ENCODE results near the gene PLAAT2. TPM values are rescaled to one million over a fixed set of nuclear protein-coding genes. Genes with fewer than 3 reads are reported as not detected.

Gene PLAAT2
- total and polyA plus RNA-seq, 10 of the 15 experiments (the other 5 are each of a cell fraction or from before 2014, with no cell fraction given): 4.6 to 25.9 (median 8.6) TPM

Other genes starting within 250 kb of the PLAAT2 start
Only the 7 nearest of the 8 such genes appear.
- 0.06 TPM in 1 of 2 replicates, not detected in the other for gene SLC22A9, start 193.6 kb downstream of the PLAAT2 start, total RNA-seq (2014; rRNA removed)
- not detected in 2 replicates for gene SLC22A9, start 193.6 kb downstream of the PLAAT2 start, total RNA-seq (2014; rRNA removed; fragmentation: Illumina TruSeq; extraction: Trizol)
- gene SLC22A9, start 193.6 kb downstream of the PLAAT2 start, total RNA-seq (2021): not detected in 2 replicates
- 0.03 and 0.13 TPM in 2 replicates for gene SLC22A9, start 193.6 kb downstream of the PLAAT2 start, polyA plus RNA-seq (2011; rRNA removed)
- gene SLC22A9, start 193.6 kb downstream of the PLAAT2 start, polyA plus RNA-seq (2014; fragmentation: Illumina TruSeq; extraction: Trizol): not detected in 2 replicates
- not detected for gene SLC22A9, start 193.6 kb downstream of the PLAAT2 start, polyA plus RNA-seq (2014; fragmentation: Nextera tagmentation; extraction: Ambion mirVana)
- gene SLC22A9, start 193.6 kb downstream of the PLAAT2 start, polyA plus RNA-seq (2014; rRNA removed): not detected in 2 replicates
- gene SLC22A9, start 193.6 kb downstream of the PLAAT2 start, polyA plus RNA-seq (2016; fragmentation: Nextera tagmentation; extraction: Ambion mirVana): not detected
- not detected in 2 replicates for gene PLAAT5, start 72.2 kb downstream of the PLAAT2 start, total RNA-seq (2014; rRNA removed)
- not detected in 2 replicates for gene PLAAT5, start 72.2 kb downstream of the PLAAT2 start, total RNA-seq (2014; rRNA removed; fragmentation: Illumina TruSeq; extraction: Trizol)
- not detected in 2 replicates for gene PLAAT5, start 72.2 kb downstream of the PLAAT2 start, total RNA-seq (2021)
- gene PLAAT5, start 72.2 kb downstream of the PLAAT2 start, polyA plus RNA-seq (2011; rRNA removed): not detected in 2 replicates
- gene PLAAT5, start 72.2 kb downstream of the PLAAT2 start, polyA plus RNA-seq (2014; fragmentation: Illumina TruSeq; extraction: Trizol): not detected in 2 replicates
- gene PLAAT5, start 72.2 kb downstream of the PLAAT2 start, polyA plus RNA-seq (2014; fragmentation: Nextera tagmentation; extraction: Ambion mirVana): not detected
- gene PLAAT5, start 72.2 kb downstream of the PLAAT2 start, polyA plus RNA-seq (2014; rRNA removed): not detected in 2 replicates
- gene PLAAT5, start 72.2 kb downstream of the PLAAT2 start, polyA plus RNA-seq (2016; fragmentation: Nextera tagmentation; extraction: Ambion mirVana): not detected
- not detected in 2 replicates for gene LGALS12, start 57.3 kb downstream of the PLAAT2 start, total RNA-seq (2014; rRNA removed)
- gene LGALS12, start 57.3 kb downstream of the PLAAT2 start, total RNA-seq (2014; rRNA removed; fragmentation: Illumina TruSeq; extraction: Trizol): not detected in 2 replicates
- not detected in 2 replicates for gene LGALS12, start 57.3 kb downstream of the PLAAT2 start, total RNA-seq (2021)
- not detected in 2 replicates for gene LGALS12, start 57.3 kb downstream of the PLAAT2 start, polyA plus RNA-seq (2011; rRNA removed)
- not detected in 2 replicates for gene LGALS12, start 57.3 kb downstream of the PLAAT2 start, polyA plus RNA-seq (2014; fragmentation: Illumina TruSeq; extraction: Trizol)
- not detected for gene LGALS12, start 57.3 kb downstream of the PLAAT2 start, polyA plus RNA-seq (2014; fragmentation: Nextera tagmentation; extraction: Ambion mirVana)
- not detected in 2 replicates for gene LGALS12, start 57.3 kb downstream of the PLAAT2 start, polyA plus RNA-seq (2014; rRNA removed)
- gene LGALS12, start 57.3 kb downstream of the PLAAT2 start, polyA plus RNA-seq (2016; fragmentation: Nextera tagmentation; extraction: Ambion mirVana): not detected
- gene PLAAT4, start 26.6 kb downstream of the PLAAT2 start, total RNA-seq (2014; rRNA removed): 12.3 and 13.0 TPM in 2 replicates
- 11.3 and 13.4 TPM in 2 replicates for gene PLAAT4, start 26.6 kb downstream of the PLAAT2 start, total RNA-seq (2014; rRNA removed; fragmentation: Illumina TruSeq; extraction: Trizol)
- gene PLAAT4, start 26.6 kb downstream of the PLAAT2 start, total RNA-seq (2021): 9.9 and 12.6 TPM in 2 replicates
- gene PLAAT4, start 26.6 kb downstream of the PLAAT2 start, polyA plus RNA-seq (2011; rRNA removed): 8.1 and 15.5 TPM in 2 replicates
- gene PLAAT4, start 26.6 kb downstream of the PLAAT2 start, polyA plus RNA-seq (2014; fragmentation: Illumina TruSeq; extraction: Trizol): 11.8 and 12.2 TPM in 2 replicates
- gene PLAAT4, start 26.6 kb downstream of the PLAAT2 start, polyA plus RNA-seq (2014; fragmentation: Nextera tagmentation; extraction: Ambion mirVana): 10 to 100 TPM; 23.7 to 34.3 TPM
- 13.3 and 13.5 TPM in 2 replicates for gene PLAAT4, start 26.6 kb downstream of the PLAAT2 start, polyA plus RNA-seq (2014; rRNA removed)
- gene PLAAT4, start 26.6 kb downstream of the PLAAT2 start, polyA plus RNA-seq (2016; fragmentation: Nextera tagmentation; extraction: Ambion mirVana): 1 to 10 TPM; 6.0 to 7.1 TPM
- 11.3 and 12.5 TPM in 2 replicates for gene PLAAT3, start 51.1 kb upstream of the PLAAT2 start, total RNA-seq (2014; rRNA removed)
- 7.0 and 8.1 TPM in 2 replicates for gene PLAAT3, start 51.1 kb upstream of the PLAAT2 start, total RNA-seq (2014; rRNA removed; fragmentation: Illumina TruSeq; extraction: Trizol)
- 13.3 and 15.4 TPM in 2 replicates for gene PLAAT3, start 51.1 kb upstream of the PLAAT2 start, total RNA-seq (2021)
- 3.2 and 4.8 TPM in 2 replicates for gene PLAAT3, start 51.1 kb upstream of the PLAAT2 start, polyA plus RNA-seq (2011; rRNA removed)
- gene PLAAT3, start 51.1 kb upstream of the PLAAT2 start, polyA plus RNA-seq (2014; fragmentation: Illumina TruSeq; extraction: Trizol): 6.4 and 9.2 TPM in 2 replicates
- gene PLAAT3, start 51.1 kb upstream of the PLAAT2 start, polyA plus RNA-seq (2014; fragmentation: Nextera tagmentation; extraction: Ambion mirVana): 10 to 100 TPM; 31.6 to 37.0 TPM
- 18.0 and 18.9 TPM in 2 replicates for gene PLAAT3, start 51.1 kb upstream of the PLAAT2 start, polyA plus RNA-seq (2014; rRNA removed)
- gene PLAAT3, start 51.1 kb upstream of the PLAAT2 start, polyA plus RNA-seq (2016; fragmentation: Nextera tagmentation; extraction: Ambion mirVana): 10 to 100 TPM; 16.4 to 19.9 TPM
- gene ATL3, start 108.0 kb upstream of the PLAAT2 start, total RNA-seq (2014; rRNA removed): 25.4 and 31.2 TPM in 2 replicates
- 28.7 and 29.2 TPM in 2 replicates for gene ATL3, start 108.0 kb upstream of the PLAAT2 start, total RNA-seq (2014; rRNA removed; fragmentation: Illumina TruSeq; extraction: Trizol)
- 33.3 and 36.0 TPM in 2 replicates for gene ATL3, start 108.0 kb upstream of the PLAAT2 start, total RNA-seq (2021)
- gene ATL3, start 108.0 kb upstream of the PLAAT2 start, polyA plus RNA-seq (2011; rRNA removed): 19.4 and 27.7 TPM in 2 replicates
- gene ATL3, start 108.0 kb upstream of the PLAAT2 start, polyA plus RNA-seq (2014; fragmentation: Illumina TruSeq; extraction: Trizol): 15.3 and 19.0 TPM in 2 replicates
- 10 to 100 TPM; 12.0 to 15.4 TPM for gene ATL3, start 108.0 kb upstream of the PLAAT2 start, polyA plus RNA-seq (2014; fragmentation: Nextera tagmentation; extraction: Ambion mirVana)
- 12.4 and 16.0 TPM in 2 replicates for gene ATL3, start 108.0 kb upstream of the PLAAT2 start, polyA plus RNA-seq (2014; rRNA removed)
- 10 to 100 TPM; 23.6 to 25.9 TPM for gene ATL3, start 108.0 kb upstream of the PLAAT2 start, polyA plus RNA-seq (2016; fragmentation: Nextera tagmentation; extraction: Ambion mirVana)
- gene RTN3, start 118.1 kb upstream of the PLAAT2 start, total RNA-seq (2014; rRNA removed): 27.2 and 27.7 TPM in 2 replicates
- 39.1 and 40.6 TPM in 2 replicates for gene RTN3, start 118.1 kb upstream of the PLAAT2 start, total RNA-seq (2014; rRNA removed; fragmentation: Illumina TruSeq; extraction: Trizol)
- gene RTN3, start 118.1 kb upstream of the PLAAT2 start, total RNA-seq (2021): 52.4 and 56.1 TPM in 2 replicates
- gene RTN3, start 118.1 kb upstream of the PLAAT2 start, polyA plus RNA-seq (2011; rRNA removed): 60.3 and 79.8 TPM in 2 replicates
- 64.2 and 87.1 TPM in 2 replicates for gene RTN3, start 118.1 kb upstream of the PLAAT2 start, polyA plus RNA-seq (2014; fragmentation: Illumina TruSeq; extraction: Trizol)
- gene RTN3, start 118.1 kb upstream of the PLAAT2 start, polyA plus RNA-seq (2014; fragmentation: Nextera tagmentation; extraction: Ambion mirVana): 10 to 100 TPM; 22.9 to 27.3 TPM
- gene RTN3, start 118.1 kb upstream of the PLAAT2 start, polyA plus RNA-seq (2014; rRNA removed): 40.6 and 44.1 TPM in 2 replicates
- gene RTN3, start 118.1 kb upstream of the PLAAT2 start, polyA plus RNA-seq (2016; fragmentation: Nextera tagmentation; extraction: Ambion mirVana): 10 to 100 TPM; 49.9 to 52.8 TPM

All from GM12878 (cell line).